Activated naive CD4-positive, alpha-beta T cell treated with anti-CD3 and anti-CD28 coated beads for 36 hours (primary cell): ENCODE measurements around the gene TAGLN. TPM values are rescaled to one million over a fixed set of nuclear protein-coding genes. Genes with fewer than 3 reads are reported as not detected.
A peak's percentile ranks its signal among the peaks of the same experiment; 100 is the strongest.

Experiments used
- CTCF ChIA-PET: fragments of 350-600 bp; sonication (Branson Sonifier 250); formaldehyde crosslinking; loops from one replicate; lab custom pipeline; 2021; ENCODE audit warnings: antibody characterized with exemption; lab: Charles Lee
- DNase-seq: peaks from one replicate; pipeline ENCODE4 v3.0.0-alpha.2; 2020
- H3K27ac Mint-ChIP-seq: one replicate; pipeline ENCODE4 v1.8.0; 2021; ENCODE audit warnings: mild to moderate bottlenecking, mixed read lengths
- H3K27me3 Mint-ChIP-seq: one replicate; pipeline ENCODE4 v1.8.0; 2021; ENCODE audit warnings: low read depth, mixed read lengths
- H3K36me3 Mint-ChIP-seq: one replicate; pipeline ENCODE4 v1.8.0; 2021; ENCODE audit warnings: low read depth, mixed read lengths
- H3K4me1 Mint-ChIP-seq: one replicate; pipeline ENCODE4 v1.8.0; 2021; ENCODE audit warnings: low read depth, mixed read lengths
- H3K4me3 Mint-ChIP-seq: one replicate; pipeline ENCODE4 v1.8.0; 2021; ENCODE audit warnings: mild to moderate bottlenecking, moderate library complexity, mixed read lengths
- H3K9me3 Mint-ChIP-seq: one replicate; pipeline ENCODE4 v1.8.0; 2021; ENCODE audit warnings: mixed read lengths
- intact Hi-C: fragments of 100-400 bp; cut with micrococcal nuclease; formaldehyde crosslinking; loops from one replicate; pipeline ENCODE4 v1.15.1; 2023
- total RNA-seq, 2 experiments: library from RNA; stranded (reverse); gene quantifications; one replicate each; pipeline ENCODE4 v1.2.3, GENCODE V29; 2021

Gene TAGLN
- total RNA-seq, 2 experiments from 2014 or later = 2.1 to 2.2 TPM

- Mint-ChIP-seq H3K4me3 (no peak overlapping the region), H3K27me3 (no peaks in the 10 kb centered on the region), H3K4me1 (no peaks in the 10 kb centered on the region), H3K36me3 (peaks cover 4% of the 10 kb centered on the region), H3K27ac (no peak overlapping the region), H3K9me3 (no peaks in the 10 kb centered on the region)
- CTCF ChIA-PET = interaction anchor here (0.7 kb wide), 1 partner anchor 10 kb away, joined by 3 read pairs; no protein-coding TSS in a partner anchor
- no peak for DNase-seq
- intact Hi-C loops = no loop called here
Measured at GRCh38 chr11:117189941-117190544, 9.1 kb upstream of the TAGLN start.

GRCh38 chr11:117191680-117192400, 7.3 kb upstream of the TAGLN start:
- Mint-ChIP-seq H3K27ac (peak overlapping the region; percentile 16), H3K4me3 (no peak overlapping the region), H3K36me3 (peaks cover 8% of the 10 kb centered on the region), H3K9me3 (no peaks in the 10 kb centered on the region), H3K4me1 (no peaks in the 10 kb centered on the region), H3K27me3 (no peaks in the 10 kb centered on the region)
- intact Hi-C loops = no loop called here
- CTCF ChIA-PET = interaction anchor here (0.6 to 0.7 kb wide), 2 partner anchors 37 to 238 kb away, joined by 3 to 4 read pairs; no protein-coding TSS in a partner anchor
- no peak for DNase-seq

GRCh38 chr11:117192401-117192875, 6.7 kb upstream of the TAGLN start:
- Mint-ChIP-seq H3K4me3 (no peak overlapping the region), H3K27ac (no peak overlapping the region), H3K36me3 (peaks cover 8% of the 10 kb centered on the region), H3K27me3 (no peaks in the 10 kb centered on the region), H3K4me1 (no peaks in the 10 kb centered on the region), H3K9me3 (no peaks in the 10 kb centered on the region)
- DNase-seq = no peak
- CTCF ChIA-PET = no interaction called here
- intact Hi-C loops = no loop called here

GRCh38 chr11:117193130-117194020, 5.8 kb upstream of the TAGLN start:
- DNase-seq = no peak
- CTCF ChIA-PET = interaction anchor here (1.1 kb wide), 2 partner anchors 13 to 34 kb away, joined by 3 to 4 read pairs; no protein-coding TSS in a partner anchor
- H3K4me3 Mint-ChIP-seq = no peak overlapping the region
- H3K27ac Mint-ChIP-seq = peak overlapping the region; percentile 36
- peaks cover 8% of the 10 kb centered on the region for H3K36me3 Mint-ChIP-seq
- H3K4me1 Mint-ChIP-seq = no peaks in the 10 kb centered on the region
- H3K27me3 Mint-ChIP-seq = no peaks in the 10 kb centered on the region
- H3K9me3 Mint-ChIP-seq = no peaks in the 10 kb centered on the region
- intact Hi-C loops = no loop called here

GRCh38 chr11:117194267-117194666, 4.9 kb upstream of the TAGLN start:
- Mint-ChIP-seq H3K36me3 (peaks cover 8% of the 10 kb centered on the region), H3K27me3 (no peaks in the 10 kb centered on the region), H3K27ac (peak overlapping the region; percentile 32), H3K4me3 (no peak overlapping the region), H3K4me1 (no peaks in the 10 kb centered on the region), H3K9me3 (no peaks in the 10 kb centered on the region)
- intact Hi-C loops = no loop called here
- DNase-seq = no peak
- CTCF ChIA-PET = interaction anchor here (1.1 kb wide), 2 partner anchors 13 to 33 kb away, joined by 3 to 4 read pairs; no protein-coding TSS in a partner anchor

GRCh38 chr11:117195258-117195657, 3.9 kb upstream of the TAGLN start:
- Mint-ChIP-seq H3K4me1 (no peaks in the 10 kb centered on the region), H3K9me3 (no peaks in the 10 kb centered on the region), H3K27ac (no peak overlapping the region), H3K4me3 (no peak overlapping the region), H3K36me3 (peaks cover 8% of the 10 kb centered on the region), H3K27me3 (no peaks in the 10 kb centered on the region)
- no peak for DNase-seq
- CTCF ChIA-PET = interaction anchor here (1.2 kb wide), 1 partner anchor 12 kb away, joined by 3 read pairs; no protein-coding TSS in a partner anchor
- intact Hi-C loops = no loop called here

- CTCF ChIA-PET = interaction anchor here (1.2 kb wide), 1 partner anchor 13 kb away, joined by 3 read pairs; no protein-coding TSS in a partner anchor
- no peak for DNase-seq
- no peak overlapping the region for H3K4me3 Mint-ChIP-seq
- no peaks in the 10 kb centered on the region for H3K27me3 Mint-ChIP-seq
- H3K36me3 Mint-ChIP-seq = peaks cover 8% of the 10 kb centered on the region
- intact Hi-C loops = no loop called here
- no peaks in the 10 kb centered on the region for H3K9me3 Mint-ChIP-seq
- H3K4me1 Mint-ChIP-seq = no peaks in the 10 kb centered on the region
- H3K27ac Mint-ChIP-seq = no peak overlapping the region
Measured at GRCh38 chr11:117195761-117196160, 3.4 kb upstream of the TAGLN start.

- Mint-ChIP-seq H3K36me3 (peaks cover 8% of the 10 kb centered on the region), H3K4me1 (no peaks in the 10 kb centered on the region), H3K9me3 (no peaks in the 10 kb centered on the region), H3K4me3 (no peak overlapping the region), H3K27me3 (no peaks in the 10 kb centered on the region), H3K27ac (no peak overlapping the region)
- intact Hi-C loops = no loop called here
- CTCF ChIA-PET = interaction anchor here (0.6 to 1.4 kb wide), 4 partner anchors 15 to 47 kb away, joined by 3 to 5 read pairs (median 3); no protein-coding TSS in a partner anchor
- no peak for DNase-seq
Measured at GRCh38 chr11:117197006-117197405, 2.2 kb upstream of the TAGLN start.

GRCh38 chr11:117197516-117198456, 1.4 kb upstream of the TAGLN start:
- Mint-ChIP-seq H3K4me1 (no peaks in the 10 kb centered on the region), H3K4me3 (no peak overlapping the region), H3K27ac (no peak overlapping the region), H3K9me3 (no peaks in the 10 kb centered on the region), H3K27me3 (no peaks in the 10 kb centered on the region), H3K36me3 (peaks cover 8% of the 10 kb centered on the region)
- CTCF ChIA-PET = interaction anchor here (1.1 to 1.6 kb wide), 4 partner anchors 16 to 48 kb away, joined by 3 to 5 read pairs (median 4); no protein-coding TSS in a partner anchor
- intact Hi-C loops = no loop called here
- no peak for DNase-seq

GRCh38 chr11:117198613-117199012, 557 bp upstream of the TAGLN start:
- no peaks in the 10 kb centered on the region for H3K27me3 Mint-ChIP-seq
- H3K27ac Mint-ChIP-seq = no peak overlapping the region
- peaks cover 4% of the 10 kb centered on the region for H3K36me3 Mint-ChIP-seq
- DNase-seq = no peak
- no peaks in the 10 kb centered on the region for H3K9me3 Mint-ChIP-seq
- CTCF ChIA-PET = interaction anchor here (1.6 kb wide), 1 partner anchor 17 kb away, joined by 4 read pairs; no protein-coding TSS in a partner anchor
- no peak overlapping the region for H3K4me3 Mint-ChIP-seq
- intact Hi-C loops = no loop called here
- no peaks in the 10 kb centered on the region for H3K4me1 Mint-ChIP-seq
